Limb (tissue), 2 donors: Measurements from ENCODE around the gene POTEH.
"Not testable (repeated sequence)": the region's sequence is repeated elsewhere in the genome, so short reads cannot be mapped to it uniquely, and the experiment has no call there.

Source experiments
- DNase-seq, 2 donors: peaks; one replicate each; pipeline ENCODE4 v3.0.0-alpha.2; 2016; ENCODE audit errors: extremely low spot score in 2 of 2

Gene POTEH

GRCh38 chr22:15689749-15690125 is at the start of gene POTEH:
TSS of gene POTEH (plus strand) at chr22:15690026. CDS start at chr22:15690078, 52 bp downstream.
- not testable (repeated sequence) for DNase-seq

GRCh38 chr22:15642288-15642861 is 47.5 kb upstream of the POTEH start:
- DNase-seq, result not testable (repeated sequence)

GRCh38 chr22:15651954-15652353 is 37.9 kb upstream of the POTEH start:
- not testable (repeated sequence) for DNase-seq

- not testable (repeated sequence) for DNase-seq
Measured at GRCh38 chr22:15652738-15653137, 37.1 kb upstream of the POTEH start.

GRCh38 chr22:15653241-15653640 is 36.6 kb upstream of the POTEH start:
- DNase-seq, result not testable (repeated sequence)

- not testable (repeated sequence) for DNase-seq
Measured at GRCh38 chr22:15661102-15661501, 28.7 kb upstream of the POTEH start.

GRCh38 chr22:15664682-15665081 is 25.1 kb upstream of the POTEH start:
- not testable (repeated sequence) for DNase-seq

- not testable (repeated sequence) for DNase-seq
Measured at GRCh38 chr22:15665478-15665877, 24.3 kb upstream of the POTEH start.

GRCh38 chr22:15669430-15669829 is 20.4 kb upstream of the POTEH start:
- not testable (repeated sequence) for DNase-seq

- DNase-seq, result not testable (repeated sequence)
Measured at GRCh38 chr22:15679702-15680101, 10.1 kb upstream of the POTEH start.

GRCh38 chr22:15684115-15684514 is 5.7 kb upstream of the POTEH start:
- not testable (repeated sequence) for DNase-seq

- not testable (repeated sequence) for DNase-seq
Measured at GRCh38 chr22:15684695-15685094, 5.1 kb upstream of the POTEH start.

GRCh38 chr22:15685641-15686040 is 4.2 kb upstream of the POTEH start:
- not testable (repeated sequence) for DNase-seq

- not testable (repeated sequence) for DNase-seq
Measured at GRCh38 chr22:15687086-15687485, 2.7 kb upstream of the POTEH start.

GRCh38 chr22:15687676-15688075 is 2.1 kb upstream of the POTEH start:
- not testable (repeated sequence) for DNase-seq

- not testable (repeated sequence) for DNase-seq
Measured at GRCh38 chr22:15688090-15688489, 1.7 kb upstream of the POTEH start.

- DNase-seq, result peak in 1 of 2 donors; percentile 19
Measured at GRCh38 chr22:15689012-15689748, 646 bp upstream of the POTEH start.

- DNase-seq, result not testable (repeated sequence)
Measured at GRCh38 chr22:15713600-15713999, 23.8 kb downstream of the POTEH start.

- DNase-seq, result not testable (repeated sequence)
Measured at GRCh38 chr22:15714125-15714524, 24.3 kb downstream of the POTEH start.

GRCh38 chr22:15721884-15722283 is 32.1 kb downstream of the POTEH start:
- DNase-seq, result not testable (repeated sequence)

- DNase-seq, result not testable (repeated sequence)
Measured at GRCh38 chr22:15729209-15729917, 39.5 kb downstream of the POTEH start.

- DNase-seq, result not testable (repeated sequence)
Measured at GRCh38 chr22:15731023-15731422, 41.2 kb downstream of the POTEH start.
